Nephron progenitor cell (in vitro differentiated cells): ENCODE results near the gene ECEL1.

ENCODE experiments used
- DNase-seq: peaks from one replicate; pipeline ENCODE4 v3.0.0; 2021
- H3K27ac Mint-ChIP-seq: 2 replicates; pipeline ENCODE4 v1.8.0; 2021; ENCODE audit warnings: mild to moderate bottlenecking, moderate library complexity, mixed read lengths
- H3K27me3 Mint-ChIP-seq: 2 replicates; pipeline ENCODE4 v1.8.0; 2021; ENCODE audit warnings: mild to moderate bottlenecking, low read depth, mixed read lengths; ENCODE audit not compliant: poor library complexity
- H3K36me3 Mint-ChIP-seq: 2 replicates; pipeline ENCODE4 v1.8.0; 2021; ENCODE audit warnings: low read depth, mixed read lengths
- H3K4me1 Mint-ChIP-seq: 2 replicates; pipeline ENCODE4 v1.8.0; 2021; ENCODE audit warnings: mixed read lengths
- H3K4me3 Mint-ChIP-seq: 2 replicates; pipeline ENCODE4 v1.8.0; 2021; ENCODE audit warnings: mild to moderate bottlenecking, moderate library complexity, mixed read lengths
- H3K9me3 Mint-ChIP-seq: 2 replicates; pipeline ENCODE4 v1.8.0; 2021; ENCODE audit warnings: mild to moderate bottlenecking, moderate library complexity, mixed read lengths
- TF ChIP-seq, protein P1 (sequence below): fragments of 200-600 bp; sonication (generic); IDR thresholded peaks from 2 replicates; pipeline ENCODE4 v1.5.0; 2021; ENCODE audit warnings: antibody characterized with exemption

The ECEL1 gene

DNA sequence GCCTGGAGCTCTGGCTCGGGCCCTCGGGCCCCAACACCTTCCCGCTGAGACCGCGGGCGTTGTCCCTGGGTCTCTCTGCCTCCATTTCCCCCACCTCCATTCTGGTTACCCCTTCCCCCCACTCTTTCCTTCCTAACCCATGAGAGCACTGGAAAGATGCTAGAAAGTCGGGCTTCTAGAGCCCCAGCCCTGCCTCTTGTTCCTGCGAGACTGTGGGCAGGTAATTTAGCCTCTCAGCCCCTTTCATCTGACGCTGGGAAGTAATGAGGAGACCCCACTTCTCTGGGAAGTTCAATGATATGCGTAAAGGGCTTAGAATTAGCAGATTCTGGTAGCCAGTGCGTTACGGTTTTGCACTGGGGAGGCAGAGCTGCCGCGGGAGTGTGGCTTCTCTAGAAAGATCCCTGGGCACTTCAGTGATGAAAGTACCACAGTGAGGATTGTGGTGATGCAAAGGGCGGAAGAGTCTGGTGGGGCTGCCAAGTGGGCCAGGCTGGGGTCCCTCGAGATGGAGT is 16.2 kb upstream of the ECEL1 start:
- Mint-ChIP-seq H3K9me3 (no peaks in the 10 kb centered on the region), H3K36me3 (no peaks in the 10 kb centered on the region), H3K4me3 (peak overlapping the region; percentile 72), H3K27me3 (peaks cover 39% of the 10 kb centered on the region), H3K4me1 (peaks cover 87% of the 10 kb centered on the region), H3K27ac (no peak overlapping the region)
- TF ChIP-seq, protein P1, sequence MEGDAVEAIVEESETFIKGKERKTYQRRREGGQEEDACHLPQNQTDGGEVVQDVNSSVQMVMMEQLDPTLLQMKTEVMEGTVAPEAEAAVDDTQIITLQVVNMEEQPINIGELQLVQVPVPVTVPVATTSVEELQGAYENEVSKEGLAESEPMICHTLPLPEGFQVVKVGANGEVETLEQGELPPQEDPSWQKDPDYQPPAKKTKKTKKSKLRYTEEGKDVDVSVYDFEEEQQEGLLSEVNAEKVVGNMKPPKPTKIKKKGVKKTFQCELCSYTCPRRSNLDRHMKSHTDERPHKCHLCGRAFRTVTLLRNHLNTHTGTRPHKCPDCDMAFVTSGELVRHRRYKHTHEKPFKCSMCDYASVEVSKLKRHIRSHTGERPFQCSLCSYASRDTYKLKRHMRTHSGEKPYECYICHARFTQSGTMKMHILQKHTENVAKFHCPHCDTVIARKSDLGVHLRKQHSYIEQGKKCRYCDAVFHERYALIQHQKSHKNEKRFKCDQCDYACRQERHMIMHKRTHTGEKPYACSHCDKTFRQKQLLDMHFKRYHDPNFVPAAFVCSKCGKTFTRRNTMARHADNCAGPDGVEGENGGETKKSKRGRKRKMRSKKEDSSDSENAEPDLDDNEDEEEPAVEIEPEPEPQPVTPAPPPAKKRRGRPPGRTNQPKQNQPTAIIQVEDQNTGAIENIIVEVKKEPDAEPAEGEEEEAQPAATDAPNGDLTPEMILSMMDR = no peak
- DNase-seq = no peak

- Mint-ChIP-seq H3K4me3 (peak overlapping the region; percentile 79), H3K9me3 (no peaks in the 10 kb centered on the region), H3K36me3 (no peaks in the 10 kb centered on the region), H3K27ac (no peak overlapping the region), H3K27me3 (peaks cover 44% of the 10 kb centered on the region), H3K4me1 (peaks cover 86% of the 10 kb centered on the region)
- TF ChIP-seq, protein P1 = no peak
- DNase-seq = peak; percentile 72
Measured at GRCh38 chr2:232502911-232503808, 15.5 kb upstream of the ECEL1 start.

DNA sequence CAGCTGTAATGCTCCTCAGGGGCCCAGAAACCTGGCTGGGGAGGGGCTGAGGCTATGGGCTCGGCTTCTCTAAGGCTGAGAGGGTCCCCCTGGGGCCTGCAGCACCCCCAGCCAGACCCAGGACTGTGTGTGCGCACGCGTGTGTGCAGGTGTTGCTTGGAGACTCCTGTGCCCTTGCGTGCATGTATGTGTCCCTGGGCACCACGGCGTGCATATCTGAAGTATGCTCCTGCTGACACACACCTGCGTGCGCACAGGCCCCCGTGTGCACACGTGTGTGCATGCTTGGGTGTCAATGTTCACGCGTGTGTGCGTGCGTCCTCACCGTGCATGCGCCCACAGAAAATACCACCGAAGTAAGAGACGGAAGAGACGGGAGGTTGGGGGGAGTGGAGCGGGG is 14.9 kb upstream of the ECEL1 start:
- H3K36me3 Mint-ChIP-seq = no peaks in the 10 kb centered on the region
- no peaks in the 10 kb centered on the region for H3K9me3 Mint-ChIP-seq
- peak overlapping the region; percentile 85 for H3K27ac Mint-ChIP-seq
- TF ChIP-seq, protein P1 = no peak
- DNase-seq = no peak
- H3K27me3 Mint-ChIP-seq = peaks cover 50% of the 10 kb centered on the region
- peaks cover 86% of the 10 kb centered on the region for H3K4me1 Mint-ChIP-seq
- H3K4me3 Mint-ChIP-seq = peak overlapping the region; percentile 79

DNA sequence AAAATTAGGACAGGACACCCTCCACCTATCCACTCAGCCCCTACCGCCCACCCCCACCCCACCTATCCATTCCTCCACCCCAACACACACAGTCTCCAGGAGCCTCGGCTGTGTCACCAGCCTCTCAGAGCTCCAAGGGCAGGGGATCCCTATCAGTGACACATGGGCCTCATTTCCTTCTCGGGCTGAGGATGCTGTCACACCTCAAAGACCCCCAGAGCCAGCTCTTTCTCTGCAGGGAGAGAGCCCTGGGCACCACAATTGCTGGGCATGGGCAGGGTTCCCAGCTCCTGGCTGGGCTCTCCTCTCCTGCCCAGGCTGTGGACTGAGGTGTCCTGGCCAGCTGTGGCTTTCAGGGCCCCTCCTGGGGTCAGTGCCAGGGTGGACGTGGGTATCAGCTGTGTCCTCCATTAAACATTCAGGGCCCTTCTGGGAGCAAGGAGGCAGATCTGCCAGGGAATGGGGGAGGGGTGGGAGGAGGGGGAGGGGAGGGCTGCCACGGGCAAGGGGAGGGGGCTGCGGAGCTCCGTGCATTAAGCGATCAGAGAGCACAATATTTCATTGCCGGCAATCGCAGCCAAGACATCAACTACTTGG is 14.3 kb upstream of the ECEL1 start:
- TF ChIP-seq, protein P1 = no peak
- no peak for DNase-seq
- Mint-ChIP-seq H3K9me3 (no peaks in the 10 kb centered on the region), H3K4me1 (peaks cover 86% of the 10 kb centered on the region), H3K27ac (no peak overlapping the region), H3K4me3 (peak overlapping the region; percentile 79), H3K27me3 (peaks cover 50% of the 10 kb centered on the region), H3K36me3 (no peaks in the 10 kb centered on the region)

DNA sequence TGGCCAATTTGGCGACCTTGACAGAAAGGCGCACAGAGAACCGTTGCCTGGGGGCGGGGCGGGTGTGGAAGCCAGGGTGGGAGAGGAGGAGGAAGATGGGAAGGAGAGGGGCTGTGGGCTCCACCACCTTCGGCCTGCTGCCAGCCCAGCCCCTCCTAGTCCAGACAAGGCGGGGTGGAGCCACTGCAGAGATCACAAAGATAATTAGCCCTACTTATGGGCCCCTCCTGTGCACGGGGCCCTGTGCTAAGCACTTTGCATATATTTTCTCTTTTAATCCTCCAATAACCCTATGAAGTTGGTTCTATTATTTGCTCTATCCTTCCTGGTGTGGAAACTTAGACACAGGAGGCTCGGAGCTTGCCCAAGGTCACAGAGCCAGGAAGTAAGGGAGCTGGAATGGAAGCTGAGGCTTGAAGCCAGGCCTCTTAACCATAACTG is 13.7 kb upstream of the ECEL1 start:
- Mint-ChIP-seq H3K4me3 (peak overlapping the region; percentile 61), H3K4me1 (peaks cover 81% of the 10 kb centered on the region)

More for the DNA sequence above, 13.7 kb upstream of the ECEL1 start:
- no peak for DNase-seq
- Mint-ChIP-seq H3K36me3 (no peaks in the 10 kb centered on the region), H3K27ac (no peak overlapping the region), H3K27me3 (peaks cover 50% of the 10 kb centered on the region), H3K9me3 (no peaks in the 10 kb centered on the region)
- TF ChIP-seq, protein P1 = no peak
